Measurements from ENCODE around the gene SPINK5.

- no peak for TF ChIP-seq CTCF (IDR thresholded peaks at IDR 0.05)
- TF ChIP-seq EP300 (IDR thresholded peaks at IDR 0.05) = no peak
These were observed 20.1 kb upstream of the SPINK5 start for GRCh38 chr5:148043705-148044104.
